Stimulated activated effector memory CD8-positive, alpha-beta T cell treated with anti-CD3 and anti-CD28 coated beads, Interleukin-12 subunit alpha, Interleukin-12 subunit beta, amount 100 ng/mL, for 72 hours (primary cell): ENCODE measurements around the gene MEX3A.
"Not testable (repeated sequence)": the region's sequence is repeated elsewhere in the genome, so short reads cannot be mapped to it uniquely, and the experiment has no call there.

Source experiments
- ATAC-seq: fragments of 150-1000 bp; cut with Tn5 transposase; 2 replicates; pipeline ENCODE4 v1.10.0; 2021
- DNase-seq, 2 donors: peaks; one replicate each; pipeline ENCODE4 v3.0.0; 2021 to 2022; ENCODE audit warnings: low spot score in 2 of 2
- H3K27ac Mint-ChIP-seq: one replicate; pipeline ENCODE4 v1.8.0; 2022; ENCODE audit warnings: mild to moderate bottlenecking, mixed read lengths
- H3K36me3 Mint-ChIP-seq: one replicate; pipeline ENCODE4 v1.8.0; 2022; ENCODE audit warnings: mild to moderate bottlenecking, mixed read lengths
- H3K4me1 Mint-ChIP-seq: one replicate; pipeline ENCODE4 v1.8.0; 2022; ENCODE audit warnings: mixed read lengths
- H3K4me3 Mint-ChIP-seq: one replicate; pipeline ENCODE4 v1.8.0; 2022; ENCODE audit warnings: mild to moderate bottlenecking, mixed read lengths
- H3K9me3 Mint-ChIP-seq: one replicate; pipeline ENCODE4 v1.8.0; 2022; ENCODE audit warnings: mixed read lengths

The MEX3A gene

DNA sequence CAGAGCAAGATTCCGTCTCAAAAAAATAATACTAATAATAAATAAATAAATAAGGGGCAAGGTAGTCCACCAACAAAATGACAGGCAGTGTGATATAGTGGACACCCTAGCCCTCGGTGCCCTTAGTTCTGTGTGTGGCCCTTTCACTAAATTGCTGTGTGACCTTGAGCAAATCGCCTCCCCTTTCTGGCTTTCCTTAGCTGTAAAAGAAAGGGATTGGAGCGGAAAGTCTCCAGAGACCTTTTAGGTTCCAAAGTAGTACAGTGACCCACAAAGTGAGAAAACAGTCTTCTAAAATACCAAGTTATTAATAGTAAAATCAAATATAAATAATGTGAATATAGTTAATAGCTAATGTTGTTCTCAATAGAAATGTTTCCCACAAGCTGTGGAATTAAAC, 39.8 kb upstream of the MEX3A start:
- Mint-ChIP-seq H3K27ac (peak overlapping the region; percentile 95), H3K4me1 (peaks cover 74% of the 10 kb centered on the region), H3K4me3 (peak overlapping the region; percentile 70), H3K36me3 (peaks cover 86% of the 10 kb centered on the region), H3K9me3 (no peaks in the 10 kb centered on the region)
- no peak for ATAC-seq
- DNase-seq, result no peak

DNA sequence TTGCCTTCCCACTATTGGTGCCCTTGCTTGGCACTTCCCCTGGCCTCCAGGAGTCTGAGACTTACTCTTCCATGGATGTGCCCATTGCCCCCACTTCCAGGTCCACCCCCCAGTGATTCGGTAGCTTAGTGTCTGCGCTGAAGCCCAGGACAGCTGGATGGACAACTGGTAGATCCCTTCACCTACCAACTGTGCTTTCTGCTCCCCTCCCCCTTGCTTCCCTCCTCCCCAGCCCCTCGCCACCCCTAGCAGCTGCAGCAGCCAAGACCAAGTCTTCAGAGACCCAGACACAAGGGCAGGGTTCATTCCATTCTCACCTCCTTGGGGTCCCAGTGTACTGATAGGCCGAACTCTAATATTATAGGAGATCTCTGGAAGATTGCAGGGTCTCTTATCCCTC, 39.2 kb upstream of the MEX3A start:
- Mint-ChIP-seq H3K4me3 (no peak overlapping the region), H3K4me1 (peaks cover 71% of the 10 kb centered on the region)
- ATAC-seq, result no peak

GRCh38 chr1:156121005-156121404, 38.7 kb upstream of the MEX3A start:
- peak overlapping the region; percentile 73 for H3K27ac Mint-ChIP-seq
- not testable (repeated sequence) for H3K9me3 Mint-ChIP-seq, DNase-seq, H3K4me3 Mint-ChIP-seq, ATAC-seq
- H3K36me3 Mint-ChIP-seq, result peaks cover 88% of the 10 kb centered on the region
- peaks cover 71% of the 10 kb centered on the region for H3K4me1 Mint-ChIP-seq

More for the DNA sequence above, 39.2 kb upstream of the MEX3A start:
- Mint-ChIP-seq H3K27ac (peak overlapping the region; percentile 73), H3K9me3 (no peaks in the 10 kb centered on the region), H3K36me3 (peaks cover 88% of the 10 kb centered on the region)
- DNase-seq, result no peak

DNA sequence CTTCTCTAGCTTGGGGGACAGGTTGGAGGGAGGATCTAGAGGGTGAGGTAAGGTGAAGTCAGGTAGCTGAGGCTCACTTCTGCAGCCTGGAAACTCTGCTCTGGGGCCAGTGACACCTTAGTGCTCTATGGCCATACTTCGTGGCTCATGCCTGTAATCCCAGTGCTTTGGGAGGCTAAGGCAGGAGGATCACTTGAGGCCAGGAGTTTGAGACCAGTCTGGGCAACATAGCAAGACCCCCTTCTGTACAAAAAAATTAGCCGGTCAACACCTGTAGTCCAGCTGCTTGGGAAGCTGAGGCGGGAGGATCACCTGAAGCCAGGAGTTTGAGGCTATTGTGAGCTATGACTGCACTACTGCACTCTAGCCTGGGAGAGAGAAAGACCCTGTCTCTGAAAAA, 38.1 kb upstream of the MEX3A start:
- Mint-ChIP-seq H3K9me3 (no peaks in the 10 kb centered on the region), H3K36me3 (peaks cover 90% of the 10 kb centered on the region), H3K27ac (peak overlapping the region; percentile 61), H3K4me1 (peaks cover 67% of the 10 kb centered on the region), H3K4me3 (peak overlapping the region; percentile 91)
- ATAC-seq, result no peak
- no peak for DNase-seq

GRCh38 chr1:156119503-156120209, 37.4 kb upstream of the MEX3A start:
- no peak for DNase-seq
- Mint-ChIP-seq H3K4me1 (peaks cover 60% of the 10 kb centered on the region), H3K27ac (peak overlapping the region; percentile 61), H3K9me3 (no peaks in the 10 kb centered on the region), H3K36me3 (peaks cover 90% of the 10 kb centered on the region), H3K4me3 (peak overlapping the region; percentile 91)
- ATAC-seq, result peak; percentile 11

GRCh38 chr1:156118177-156118868, 36.1 kb upstream of the MEX3A start:
- ATAC-seq (no peak), DNase-seq (no peak)
- Mint-ChIP-seq H3K36me3 (peaks cover 97% of the 10 kb centered on the region), H3K4me3 (peak overlapping the region; percentile 91), H3K27ac (no peak overlapping the region), H3K9me3 (no peaks in the 10 kb centered on the region), H3K4me1 (peaks cover 59% of the 10 kb centered on the region)

DNA sequence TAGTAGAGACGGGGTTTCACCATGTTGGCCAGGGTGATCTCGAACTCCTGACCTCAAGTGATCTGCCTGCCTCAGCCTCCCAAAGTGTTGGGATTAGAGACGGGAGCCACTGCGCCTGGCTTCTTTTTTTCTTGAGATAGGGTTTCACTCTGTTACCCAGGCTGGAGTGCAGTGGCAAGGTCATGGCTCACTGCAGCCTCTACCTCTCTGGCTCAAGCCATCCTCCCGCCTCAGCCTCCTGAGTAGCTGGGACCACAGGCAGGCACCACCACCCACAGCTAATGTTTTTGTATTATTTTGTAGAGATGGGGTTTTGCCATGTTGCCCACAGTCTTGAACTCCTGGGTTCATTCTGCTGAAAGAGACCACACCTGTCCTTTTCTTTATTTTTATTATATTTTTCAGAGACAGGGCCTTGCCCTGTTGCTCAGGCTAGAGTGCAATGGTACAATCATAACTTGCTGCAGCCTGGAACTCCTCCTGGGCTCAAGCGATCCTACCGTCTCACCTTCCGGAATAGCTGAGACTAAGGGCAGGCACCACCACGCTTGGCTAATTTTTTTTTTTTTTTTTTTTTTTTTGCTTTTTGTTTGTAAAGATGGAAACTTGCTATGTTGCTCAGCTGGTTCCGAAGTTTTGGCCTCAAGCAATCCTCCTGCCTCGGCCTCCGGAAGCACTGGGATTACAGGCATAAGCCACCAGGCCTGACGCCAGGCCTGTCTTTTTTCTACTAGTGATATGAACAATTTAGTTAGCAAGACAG, 35.3 kb upstream of the MEX3A start:
- peak overlapping the region; percentile 91 for H3K4me3 Mint-ChIP-seq
- peaks cover 92% of the 10 kb centered on the region for H3K36me3 Mint-ChIP-seq
- H3K4me1 Mint-ChIP-seq, result peaks cover 59% of the 10 kb centered on the region

GRCh38 chr1:156116731-156117130, 34.5 kb upstream of the MEX3A start:
- Mint-ChIP-seq H3K4me1 (peaks cover 57% of the 10 kb centered on the region), H3K27ac (peak overlapping the region; percentile 94), H3K36me3 (peaks cover 85% of the 10 kb centered on the region), H3K4me3 (peak overlapping the region; percentile 91)
- ATAC-seq, H3K9me3 Mint-ChIP-seq, DNase-seq: not testable (repeated sequence)

More for the DNA sequence above, 35.3 kb upstream of the MEX3A start:
- Mint-ChIP-seq H3K9me3 (no peaks in the 10 kb centered on the region), H3K27ac (no peak overlapping the region)
- DNase-seq (no peak), ATAC-seq (no peak)

GRCh38 chr1:156115514-156116374, 33.5 kb upstream of the MEX3A start:
- Mint-ChIP-seq H3K27ac (peak overlapping the region; percentile 94), H3K36me3 (peaks cover 75% of the 10 kb centered on the region), H3K4me1 (peaks cover 63% of the 10 kb centered on the region), H3K4me3 (peak overlapping the region; percentile 91), H3K9me3 (no peaks in the 10 kb centered on the region)
- ATAC-seq (no peak), DNase-seq (no peak)

GRCh38 chr1:156114919-156115513, 32.8 kb upstream of the MEX3A start:
- peaks cover 68% of the 10 kb centered on the region for H3K36me3 Mint-ChIP-seq
- peak; percentile 0 for ATAC-seq
- H3K4me1 Mint-ChIP-seq, result peaks cover 59% of the 10 kb centered on the region
- H3K27ac Mint-ChIP-seq, result peak overlapping the region; percentile 94
- DNase-seq, result peak in 1 of 2 donors; percentile 73
- peak overlapping the region; percentile 91 for H3K4me3 Mint-ChIP-seq
- H3K9me3 Mint-ChIP-seq, result no peaks in the 10 kb centered on the region

DNA sequence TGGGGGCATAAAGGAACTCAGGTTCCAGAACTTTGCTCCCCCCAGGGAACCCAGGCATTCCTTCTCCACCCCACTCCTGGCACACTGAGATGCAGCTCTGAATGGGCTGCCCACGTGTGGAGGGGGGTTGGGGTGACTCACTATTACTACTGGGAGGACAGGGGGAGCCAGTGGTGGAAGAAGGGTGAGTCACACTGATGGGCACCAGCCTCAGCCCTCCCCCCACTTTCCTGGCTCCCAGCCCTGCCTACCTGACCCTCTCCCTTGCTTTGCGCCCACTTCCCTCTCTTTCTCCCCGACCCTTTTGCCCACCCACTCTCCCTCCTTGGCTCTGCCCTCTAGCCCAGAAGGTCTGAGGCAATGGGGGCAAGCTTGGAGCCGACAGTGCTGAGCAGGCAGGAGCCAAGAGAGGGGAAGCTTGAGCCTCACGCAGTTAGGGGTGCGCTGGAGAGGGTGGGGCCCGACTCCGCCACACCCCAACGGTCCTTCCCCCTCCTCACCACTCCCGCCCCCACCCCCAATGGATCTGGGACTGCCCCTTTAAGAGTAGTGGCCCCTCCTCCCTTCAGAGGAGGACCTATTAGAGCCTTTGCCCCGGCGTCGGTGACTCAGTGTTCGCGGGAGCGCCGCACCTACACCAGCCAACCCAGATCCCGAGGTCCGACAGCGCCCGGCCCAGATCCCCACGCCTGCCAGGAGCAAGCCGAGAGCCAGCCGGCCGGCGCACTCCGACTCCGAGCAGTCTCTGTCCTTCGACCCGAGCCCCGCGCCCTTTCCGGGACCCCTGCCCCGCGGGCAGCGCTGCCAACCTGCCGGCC, 32.0 kb upstream of the MEX3A start, which contains the start of gene LMNA:
TSS of gene LMNA (plus strand) at position 611 of the 818 bp plus-strand sequence. CDS start 208 bp downstream, outside the sequence.
- H3K9me3 Mint-ChIP-seq, result no peaks in the 10 kb centered on the region
- H3K27ac Mint-ChIP-seq, result peak within 1 kb of the TSS; percentile 94
- H3K4me1 Mint-ChIP-seq, result peaks cover 58% of the 10 kb centered on the region
- DNase-seq, result peak; percentile 70 to 90
- peaks cover 61% of the 10 kb centered on the region for H3K36me3 Mint-ChIP-seq
- H3K4me3 Mint-ChIP-seq, result peak within 1 kb of the TSS; percentile 91
- ATAC-seq, result peak; percentile 91

DNA sequence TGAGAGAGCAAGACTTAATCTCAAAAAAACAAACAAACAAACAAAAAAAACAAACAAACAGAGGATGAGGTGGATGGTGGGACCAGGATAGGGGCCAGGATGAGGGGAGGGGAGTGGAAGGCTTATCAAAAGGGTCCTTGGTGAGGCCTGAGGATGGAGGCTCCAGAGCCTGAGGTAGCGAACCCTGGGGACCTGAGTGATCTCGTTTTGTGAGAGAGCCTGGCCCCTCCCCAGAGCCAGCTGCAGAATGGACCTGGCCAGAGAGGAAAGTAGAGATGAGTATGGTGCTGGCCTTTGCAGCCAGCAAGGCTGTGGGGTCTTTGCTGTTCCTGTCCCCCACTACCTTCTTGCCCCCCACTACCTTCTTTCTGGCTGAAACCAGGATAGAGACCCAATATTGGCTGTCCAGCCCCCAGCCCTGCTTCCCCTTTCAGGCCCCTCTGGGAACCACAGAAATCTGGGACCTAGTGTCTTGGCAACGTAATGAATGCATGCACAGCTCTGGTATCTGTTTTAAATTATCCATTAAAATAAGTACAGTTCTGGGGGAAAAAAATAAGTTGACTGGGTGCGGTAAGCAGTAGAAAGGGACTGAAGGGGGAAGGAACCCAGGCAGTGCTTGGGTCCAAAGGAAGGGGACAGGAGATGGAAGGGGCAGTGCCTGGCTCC, 31.2 kb upstream of the MEX3A start:
- Mint-ChIP-seq H3K27ac (peak overlapping the region; percentile 94), H3K4me1 (peaks cover 56% of the 10 kb centered on the region), H3K4me3 (peak overlapping the region; percentile 91), H3K9me3 (no peaks in the 10 kb centered on the region), H3K36me3 (peaks cover 52% of the 10 kb centered on the region)
- ATAC-seq (no peak), DNase-seq (no peak)
